HG03159 (cell line): Measurements from ENCODE around the gene CACNG1.
"Not testable (repeated sequence)": the region's sequence is repeated elsewhere in the genome, so short reads cannot be mapped to it uniquely, and the experiment has no call there.

Experiments used
- ATAC-seq: cut with Tn5 transposase; IDR thresholded peaks from one replicate; pipeline ENCODE4 v1.9.1; 2021; ENCODE audit warnings: mild to moderate bottlenecking, moderate library complexity; ENCODE audit not compliant: unreplicated experiment

Gene CACNG1

GRCh38 chr17:67074781-67075180 is 30.4 kb downstream of the CACNG1 start:
- no peak for ATAC-seq

GRCh38 chr17:67076290-67076689 is 31.9 kb downstream of the CACNG1 start:
- no peak for ATAC-seq

- ATAC-seq = no peak
Observed at GRCh38 chr17:67078292-67078691, 33.9 kb downstream of the CACNG1 start.

- no peak for ATAC-seq
Observed at GRCh38 chr17:67079491-67079890, 35.1 kb downstream of the CACNG1 start.

- ATAC-seq = no peak
Observed at GRCh38 chr17:67080804-67081203, 36.5 kb downstream of the CACNG1 start.

- peak; percentile 84 for ATAC-seq
Observed at GRCh38 chr17:67082107-67082506, 37.8 kb downstream of the CACNG1 start.

- no peak for ATAC-seq
Observed at GRCh38 chr17:67085406-67085805, 41.1 kb downstream of the CACNG1 start.

- ATAC-seq = no peak
Observed at GRCh38 chr17:67088639-67089038, 44.3 kb downstream of the CACNG1 start.

GRCh38 chr17:67090341-67090740 is 46.0 kb downstream of the CACNG1 start:
- no peak for ATAC-seq

- ATAC-seq = no peak
Observed at GRCh38 chr17:67092291-67092690, 47.9 kb downstream of the CACNG1 start.

GRCh38 chr17:67092710-67093109 is 48.4 kb downstream of the CACNG1 start:
- ATAC-seq = not testable (repeated sequence)

GRCh38 chr17:67093348-67093747 is 49.0 kb downstream of the CACNG1 start:
- no peak for ATAC-seq

GRCh38 chr17:67095291-67095690 is 50.9 kb downstream of the CACNG1 start:
- ATAC-seq = not testable (repeated sequence)

GRCh38 chr17:67095803-67096202 is 51.4 kb downstream of the CACNG1 start:
- no peak for ATAC-seq

GRCh38 chr17:67096609-67097008 is 52.3 kb downstream of the CACNG1 start:
- ATAC-seq = no peak

- ATAC-seq = no peak
Observed at GRCh38 chr17:67098006-67098405, 53.7 kb downstream of the CACNG1 start.

GRCh38 chr17:67104641-67105040 is 60.3 kb downstream of the CACNG1 start:
- ATAC-seq = not testable (repeated sequence)

GRCh38 chr17:67105213-67105612 is 60.9 kb downstream of the CACNG1 start:
- ATAC-seq = no peak
